Nucleus accumbens (tissue), 56 donors: ENCODE results near the gene ANK2.

Experiments
- DNase-seq, 56 donors: peaks; one replicate each; lab custom pipeline; 2025; lab: John Stamatoyannopoulos, UW

Gene ANK2

GRCh38 chr4:113411496-113411938, 362.1 kb downstream of the ANK2 start:
- peak in 1 of 56 donors; percentile 8 for DNase-seq

GRCh38 chr4:113419631-113420030, 370.2 kb downstream of the ANK2 start:
- no peak for DNase-seq

GRCh38 chr4:113420938-113421337, 371.5 kb downstream of the ANK2 start:
- DNase-seq = no peak

GRCh38 chr4:113423631-113424030, 374.2 kb downstream of the ANK2 start:
- DNase-seq = no peak

GRCh38 chr4:113433116-113433515, 383.7 kb downstream of the ANK2 start:
- DNase-seq = no peak
